ENCODE measurements around the gene UNC50.
A peak's percentile ranks its signal among the peaks of the same experiment; 100 is the strongest.

UNC50 gene

DNA sequence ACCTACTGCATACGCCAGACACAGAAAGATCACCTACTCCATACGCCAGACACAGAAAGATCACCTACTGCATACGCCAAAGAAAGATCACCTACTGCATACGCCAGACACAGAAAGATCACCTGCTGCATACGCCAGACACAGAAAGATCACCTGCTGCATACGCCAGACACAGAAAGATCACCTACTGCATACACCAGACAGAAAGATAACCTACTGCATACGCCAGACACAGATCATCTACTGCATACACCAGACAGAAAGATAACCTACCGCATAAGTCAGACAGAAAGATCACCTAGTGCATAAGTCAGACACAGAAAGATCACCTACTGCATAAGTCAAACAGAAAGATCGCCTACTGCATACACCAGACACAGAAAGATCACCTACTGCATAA is 25.9 kb upstream of the UNC50 start:
- H3K27ac ChIP-seq (replicated peaks; ENCODE audit: low read length), result no peak overlapping the region
- H4K8ac ChIP-seq (ENCODE audit: low read depth, low read length), result no peak overlapping the region
- no peak for DNase-seq (ENCODE audit: low spot score)
- no peak overlapping the region for H2BK5ac ChIP-seq (ENCODE audit: low read length)
- no peak overlapping the region for H3K9ac ChIP-seq (ENCODE audit: low read depth, low read length, poor library complexity)
- H2BK15ac ChIP-seq (ENCODE audit: low read length), result no peak overlapping the region
- no peak overlapping the region for H2BK120ac ChIP-seq (ENCODE audit: low read depth, low read length)
- WGBS, 2 donors (ENCODE audit: extremely low coverage in 2 of 2, insufficient read length in 2 of 2, insufficient replicate concordance in 1 of 2), result no CpG with 5 or more reads among the region's 9 CpGs
- H3K4ac ChIP-seq (ENCODE audit: low read length), result no peak overlapping the region
- H3K79me1 ChIP-seq (ENCODE audit: low read depth, low read length), result no peaks in the 10 kb centered on the region
- H3K4me3 ChIP-seq (ENCODE audit: low read length in 2 of 2), result no peak overlapping the region
- no peak overlapping the region for H3K23ac ChIP-seq (ENCODE audit: low read depth, low read length, poor library complexity)
- no peaks in the 10 kb centered on the region for H3K9me3 ChIP-seq (replicated peaks in 1 of 2; ENCODE audit: control insufficient read depth in 2 of 2, insufficient read depth in 1 of 2, low read depth in 1 of 2, low read length in 2 of 2)
- no peak overlapping the region for H2BK12ac ChIP-seq (ENCODE audit: low read length)
- H2AK5ac ChIP-seq (ENCODE audit: low read depth, low read length), result no peak overlapping the region
- H2AFZ ChIP-seq (ENCODE audit: low read length), result no peak overlapping the region
- no peaks in the 10 kb centered on the region for H3K27me3 ChIP-seq (ENCODE audit: control insufficient read depth in 3 of 3, insufficient read depth in 3 of 3, low read depth in 1 of 3, low read length in 3 of 3)
- peaks cover 0 to 6% of the 10 kb centered on the region in 2 donors for H3K4me1 ChIP-seq (ENCODE audit: control insufficient read depth in 2 of 2, insufficient read depth in 1 of 2, low read depth in 1 of 2, low read length in 2 of 2)
- H3K4me2 ChIP-seq (ENCODE audit: insufficient read depth, low read length, poor library complexity, severe bottlenecking), result no peak overlapping the region
- no peak overlapping the region for H3K14ac ChIP-seq (ENCODE audit: low read length)
- peaks cover 17 to 59% of the 10 kb centered on the region in 2 donors for H3K36me3 ChIP-seq (replicated peaks in 1 of 2; ENCODE audit: control insufficient read depth in 2 of 2, insufficient read depth in 2 of 2, low read length in 2 of 2)
- H4K91ac ChIP-seq (ENCODE audit: low read depth, low read length, poor library complexity), result no peak overlapping the region
- H3K18ac ChIP-seq (ENCODE audit: low read length), result no peak overlapping the region

DNA sequence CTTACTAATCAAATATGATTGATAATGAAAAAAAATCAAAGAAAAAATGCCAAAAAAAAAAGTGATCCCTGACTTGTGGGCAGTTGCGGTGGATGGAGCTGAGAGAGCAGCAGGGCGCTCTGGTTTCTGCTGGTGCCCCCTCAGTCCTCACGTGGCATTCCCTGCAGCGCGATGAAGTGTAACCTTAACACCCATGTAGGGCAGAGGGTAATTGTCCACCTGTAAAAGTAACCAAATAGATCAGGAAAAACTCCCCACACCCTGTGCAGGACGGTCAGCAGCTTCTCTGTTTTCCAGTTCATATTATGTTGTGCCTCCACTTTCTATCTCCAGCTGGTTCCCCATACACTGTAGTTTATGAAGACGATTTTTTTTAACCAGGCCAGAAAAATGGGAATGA is 25.1 kb upstream of the UNC50 start:
- Histone ChIP-seq H3K14ac (ENCODE audit: low read length) (no peak overlapping the region), H3K4ac (ENCODE audit: low read length) (no peak overlapping the region), H4K8ac (ENCODE audit: low read depth, low read length) (no peak overlapping the region), H3K27ac (replicated peaks; ENCODE audit: low read length) (no peak overlapping the region), H3K4me2 (ENCODE audit: insufficient read depth, low read length, poor library complexity, severe bottlenecking) (no peak overlapping the region), H3K27me3 (ENCODE audit: control insufficient read depth in 3 of 3, insufficient read depth in 3 of 3, low read depth in 1 of 3, low read length in 3 of 3) (no peaks in the 10 kb centered on the region), H3K9ac (ENCODE audit: low read depth, low read length, poor library complexity) (no peak overlapping the region), H2BK15ac (ENCODE audit: low read length) (no peak overlapping the region), H3K9me3 (replicated peaks in 1 of 2; ENCODE audit: control insufficient read depth in 2 of 2, insufficient read depth in 1 of 2, low read depth in 1 of 2, low read length in 2 of 2) (no peaks in the 10 kb centered on the region), H4K91ac (ENCODE audit: low read depth, low read length, poor library complexity) (no peak overlapping the region), H2AK5ac (ENCODE audit: low read depth, low read length) (no peak overlapping the region), H2BK12ac (ENCODE audit: low read length) (no peak overlapping the region), H3K79me1 (ENCODE audit: low read depth, low read length) (no peaks in the 10 kb centered on the region), H2BK5ac (ENCODE audit: low read length) (no peak overlapping the region), H3K36me3 (replicated peaks in 1 of 2; ENCODE audit: control insufficient read depth in 2 of 2, insufficient read depth in 2 of 2, low read length in 2 of 2) (peaks cover 15 to 59% of the 10 kb centered on the region in 2 donors), H3K4me1 (ENCODE audit: control insufficient read depth in 2 of 2, insufficient read depth in 1 of 2, low read depth in 1 of 2, low read length in 2 of 2) (peaks cover 0 to 6% of the 10 kb centered on the region in 2 donors), H3K23ac (ENCODE audit: low read depth, low read length, poor library complexity) (no peak overlapping the region), H3K18ac (ENCODE audit: low read length) (no peak overlapping the region), H3K4me3 (ENCODE audit: low read length in 2 of 2) (no peak overlapping the region), H2AFZ (ENCODE audit: low read length) (no peak overlapping the region), H2BK120ac (ENCODE audit: low read depth, low read length) (no peak overlapping the region)
- no CpG with 5 or more reads among the region's 7 CpGs for WGBS, 2 donors (ENCODE audit: extremely low coverage in 2 of 2, insufficient read length in 2 of 2, insufficient replicate concordance in 1 of 2)
- no peak for DNase-seq (ENCODE audit: low spot score)

DNA sequence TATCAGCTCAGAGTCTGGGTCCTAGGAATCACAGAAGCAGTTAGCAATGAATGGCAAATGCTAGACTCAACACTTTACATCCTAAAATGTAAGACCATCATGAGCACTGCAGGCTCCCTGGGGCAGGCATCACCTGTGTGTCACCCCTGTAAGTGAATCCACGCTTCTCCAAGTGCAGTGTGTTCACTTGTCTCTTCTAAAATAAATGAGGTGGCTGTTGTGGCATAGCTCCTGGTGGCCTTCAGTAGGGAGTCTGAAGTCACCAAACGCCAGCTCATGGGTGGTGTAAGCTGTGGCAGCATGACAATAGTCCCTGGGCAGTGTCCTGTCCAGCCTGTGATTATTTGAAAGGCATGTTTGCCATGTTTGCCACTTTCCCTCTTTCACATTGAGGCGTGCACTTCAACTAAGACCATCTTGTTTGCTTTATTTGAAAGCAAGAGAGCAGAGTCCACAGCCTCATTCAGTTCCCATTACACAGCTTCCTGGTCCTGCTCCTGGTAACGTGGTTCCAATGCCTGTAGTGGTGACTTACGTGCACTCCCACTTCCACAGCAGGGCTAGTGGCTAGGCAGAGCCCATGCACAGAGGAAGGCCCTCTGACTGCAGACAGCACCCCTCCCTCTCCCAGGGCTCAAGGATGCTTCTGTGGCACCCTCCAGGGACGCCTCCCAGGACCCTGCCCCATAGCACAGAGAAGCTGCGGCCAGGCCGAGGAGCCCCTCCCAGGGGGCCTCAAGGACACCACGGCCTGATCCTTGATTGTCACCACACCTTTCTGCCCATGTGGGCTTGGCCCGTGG is 24.4 kb upstream of the UNC50 start:
- H3K9ac ChIP-seq (ENCODE audit: low read depth, low read length, poor library complexity), result no peak overlapping the region
- no peaks in the 10 kb centered on the region for H3K27me3 ChIP-seq (ENCODE audit: control insufficient read depth in 3 of 3, insufficient read depth in 3 of 3, low read depth in 1 of 3, low read length in 3 of 3)
- no CpG with 5 or more reads among the region's 10 CpGs for WGBS, 2 donors (ENCODE audit: extremely low coverage in 2 of 2, insufficient read length in 2 of 2, insufficient replicate concordance in 1 of 2)
- H2BK15ac ChIP-seq (ENCODE audit: low read length), result no peak overlapping the region
- H2AFZ ChIP-seq (ENCODE audit: low read length), result no peak overlapping the region
- H4K91ac ChIP-seq (ENCODE audit: low read depth, low read length, poor library complexity), result no peak overlapping the region
- no peak overlapping the region for H3K18ac ChIP-seq (ENCODE audit: low read length)
- peaks cover 15 to 57% of the 10 kb centered on the region in 2 donors for H3K36me3 ChIP-seq (replicated peaks in 1 of 2; ENCODE audit: control insufficient read depth in 2 of 2, insufficient read depth in 2 of 2, low read length in 2 of 2)
- H2AK5ac ChIP-seq (ENCODE audit: low read depth, low read length), result no peak overlapping the region
- no peak overlapping the region for H3K4ac ChIP-seq (ENCODE audit: low read length)
- H3K14ac ChIP-seq (ENCODE audit: low read length), result no peak overlapping the region
- no peak overlapping the region for H3K23ac ChIP-seq (ENCODE audit: low read depth, low read length, poor library complexity)
- H3K79me1 ChIP-seq (ENCODE audit: low read depth, low read length), result no peaks in the 10 kb centered on the region
- H3K27ac ChIP-seq (replicated peaks; ENCODE audit: low read length), result no peak overlapping the region
- H3K4me3 ChIP-seq (ENCODE audit: low read length in 2 of 2), result no peak overlapping the region
- H2BK120ac ChIP-seq (ENCODE audit: low read depth, low read length), result no peak overlapping the region
- H3K4me2 ChIP-seq (ENCODE audit: insufficient read depth, low read length, poor library complexity, severe bottlenecking), result no peak overlapping the region
- no peak for DNase-seq (ENCODE audit: low spot score)
- H2BK5ac ChIP-seq (ENCODE audit: low read length), result no peak overlapping the region
- H4K8ac ChIP-seq (ENCODE audit: low read depth, low read length), result no peak overlapping the region
- no peaks in the 10 kb centered on the region for H3K9me3 ChIP-seq (replicated peaks in 1 of 2; ENCODE audit: control insufficient read depth in 2 of 2, insufficient read depth in 1 of 2, low read depth in 1 of 2, low read length in 2 of 2)
- H3K4me1 ChIP-seq (ENCODE audit: control insufficient read depth in 2 of 2, insufficient read depth in 1 of 2, low read depth in 1 of 2, low read length in 2 of 2), result peaks cover 0 to 6% of the 10 kb centered on the region in 2 donors
- H2BK12ac ChIP-seq (ENCODE audit: low read length), result no peak overlapping the region

DNA sequence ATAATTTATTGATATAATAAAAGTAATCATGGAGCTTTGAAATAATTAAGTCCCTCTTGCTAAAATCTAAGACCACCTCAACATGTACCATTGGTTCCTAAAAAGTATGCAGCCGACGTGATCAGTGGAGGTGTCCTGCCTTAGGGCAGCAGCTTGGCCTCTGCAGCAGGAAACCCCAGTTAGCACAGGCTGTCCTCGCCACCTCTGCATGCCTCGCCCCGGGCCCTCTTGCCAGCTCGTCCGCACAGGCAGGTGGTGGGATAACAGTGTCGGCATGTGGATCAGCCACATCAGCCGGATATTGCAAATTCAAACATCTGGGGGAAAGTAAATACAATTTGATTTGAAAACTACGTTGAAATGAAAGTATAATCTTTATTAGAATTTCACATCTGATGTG is 23.0 kb upstream of the UNC50 start:
- H3K9me3 ChIP-seq (replicated peaks in 1 of 2; ENCODE audit: control insufficient read depth in 2 of 2, insufficient read depth in 1 of 2, low read depth in 1 of 2, low read length in 2 of 2), result no peaks in the 10 kb centered on the region
- H3K79me1 ChIP-seq (ENCODE audit: low read depth, low read length), result no peaks in the 10 kb centered on the region
- no peak overlapping the region for H2BK120ac ChIP-seq (ENCODE audit: low read depth, low read length)
- no peak overlapping the region for H3K27ac ChIP-seq (replicated peaks; ENCODE audit: low read length)
- H3K4me2 ChIP-seq (ENCODE audit: insufficient read depth, low read length, poor library complexity, severe bottlenecking), result no peak overlapping the region
- H3K4me3 ChIP-seq (ENCODE audit: low read length in 2 of 2), result no peak overlapping the region
- H2BK15ac ChIP-seq (ENCODE audit: low read length), result no peak overlapping the region
- no peak overlapping the region for H2BK5ac ChIP-seq (ENCODE audit: low read length)
- no CpG with 5 or more reads among the region's 10 CpGs for WGBS, 2 donors (ENCODE audit: extremely low coverage in 2 of 2, insufficient read length in 2 of 2, insufficient replicate concordance in 1 of 2)
- no peak overlapping the region for H2AK5ac ChIP-seq (ENCODE audit: low read depth, low read length)
- no peak for DNase-seq (ENCODE audit: low spot score)
- no peaks in the 10 kb centered on the region for H3K27me3 ChIP-seq (ENCODE audit: control insufficient read depth in 3 of 3, insufficient read depth in 3 of 3, low read depth in 1 of 3, low read length in 3 of 3)
- no peak overlapping the region for H3K18ac ChIP-seq (ENCODE audit: low read length)
- H3K14ac ChIP-seq (ENCODE audit: low read length), result no peak overlapping the region
- H3K23ac ChIP-seq (ENCODE audit: low read depth, low read length, poor library complexity), result no peak overlapping the region
- H3K4ac ChIP-seq (ENCODE audit: low read length), result peak overlapping the region; percentile 72
- peaks cover 15 to 56% of the 10 kb centered on the region in 2 donors for H3K36me3 ChIP-seq (replicated peaks in 1 of 2; ENCODE audit: control insufficient read depth in 2 of 2, insufficient read depth in 2 of 2, low read length in 2 of 2)
- peak overlapping the region; percentile 63 for H3K9ac ChIP-seq (ENCODE audit: low read depth, low read length, poor library complexity)
- H3K4me1 ChIP-seq (ENCODE audit: control insufficient read depth in 2 of 2, insufficient read depth in 1 of 2, low read depth in 1 of 2, low read length in 2 of 2), result peaks cover 0 to 6% of the 10 kb centered on the region in 2 donors
- H4K91ac ChIP-seq (ENCODE audit: low read depth, low read length, poor library complexity), result no peak overlapping the region
- H2BK12ac ChIP-seq (ENCODE audit: low read length), result no peak overlapping the region
- H2AFZ ChIP-seq (ENCODE audit: low read length), result no peak overlapping the region
- H4K8ac ChIP-seq (ENCODE audit: low read depth, low read length), result no peak overlapping the region

Measured in neuronal stem cell (in vitro differentiated cells).